HG02870 (cell line): ENCODE results near the gene LYRM2.
"Not testable (repeated sequence)": the region's sequence is repeated elsewhere in the genome, so short reads cannot be mapped to it uniquely, and the experiment has no call there.

Experiments used
- ATAC-seq: cut with Tn5 transposase; IDR thresholded peaks from one replicate; pipeline ENCODE4 v1.9.1; 2021; ENCODE audit warnings: mild to moderate bottlenecking, moderate library complexity; ENCODE audit not compliant: unreplicated experiment

LYRM2 gene

GRCh38 chr6:89649682-89650081 is 11.1 kb upstream of the LYRM2 start:
- ATAC-seq = no peak

GRCh38 chr6:89644864-89645263 is 6.3 kb upstream of the LYRM2 start:
- no peak for ATAC-seq

- no peak for ATAC-seq
Measured at GRCh38 chr6:89643406-89643805, 4.9 kb upstream of the LYRM2 start.

- ATAC-seq = no peak
Measured at GRCh38 chr6:89642956-89643355, 4.4 kb upstream of the LYRM2 start.

- not testable (repeated sequence) for ATAC-seq
Measured at GRCh38 chr6:89641581-89641980, 3.0 kb upstream of the LYRM2 start.

- ATAC-seq = no peak
Measured at GRCh38 chr6:89640804-89641203, 2.3 kb upstream of the LYRM2 start.

- peak; percentile 11 for ATAC-seq
Measured at GRCh38 chr6:89637960-89638319, 607 bp downstream of the LYRM2 start.

- not testable (repeated sequence) for ATAC-seq
Measured at GRCh38 chr6:89636412-89636811, 2.1 kb downstream of the LYRM2 start.

- ATAC-seq = no peak
Measured at GRCh38 chr6:89630488-89630887, 8.1 kb downstream of the LYRM2 start.

GRCh38 chr6:89623749-89624148 is 14.8 kb downstream of the LYRM2 start:
- no peak for ATAC-seq

GRCh38 chr6:89619567-89619966 is 19.0 kb downstream of the LYRM2 start:
- no peak for ATAC-seq

- ATAC-seq = no peak
Measured at GRCh38 chr6:89618026-89618425, 20.5 kb downstream of the LYRM2 start.

GRCh38 chr6:89616531-89616930 is 22.0 kb downstream of the LYRM2 start:
- ATAC-seq = no peak

- ATAC-seq = no peak
Measured at GRCh38 chr6:89615882-89616281, 22.7 kb downstream of the LYRM2 start.

GRCh38 chr6:89613790-89614189 is 24.8 kb downstream of the LYRM2 start:
- no peak for ATAC-seq

- no peak for ATAC-seq
Measured at GRCh38 chr6:89612121-89612520, 26.4 kb downstream of the LYRM2 start.

- ATAC-seq = no peak
Measured at GRCh38 chr6:89611666-89612065, 26.9 kb downstream of the LYRM2 start.

GRCh38 chr6:89610149-89610642 is 28.4 kb downstream of the LYRM2 start:
- ATAC-seq = peak; percentile 41

- ATAC-seq = no peak
Measured at GRCh38 chr6:89605861-89606260, 32.7 kb downstream of the LYRM2 start.

GRCh38 chr6:89604653-89605052 is 33.9 kb downstream of the LYRM2 start:
- ATAC-seq = no peak

GRCh38 chr6:89602166-89602565 is 36.4 kb downstream of the LYRM2 start:
- no peak for ATAC-seq

GRCh38 chr6:89599727-89600126 is 38.8 kb downstream of the LYRM2 start:
- no peak for ATAC-seq

GRCh38 chr6:89597988-89598387 is 40.6 kb downstream of the LYRM2 start:
- ATAC-seq = no peak

GRCh38 chr6:89597372-89597771 is 41.2 kb downstream of the LYRM2 start:
- no peak for ATAC-seq
